ENCODE results near the gene UMPS.

Gene UMPS

GRCh38 chr3:124722589-124722988, 7.7 kb upstream of the UMPS start:
- TF ChIP-seq FOXM1 (IDR thresholded peaks at IDR 0.05; ENCODE audit: borderline replicate concordance, low read depth) = no peak
- TF ChIP-seq TEAD4 (IDR thresholded peaks at IDR 0.05) = no peak
- no peak for TF ChIP-seq EGR1 (IDR thresholded peaks at IDR 0.05)
- TF ChIP-seq RAD21 (IDR thresholded peaks at IDR 0.05; ENCODE audit: low read depth) = no peak
- no peak for TF ChIP-seq CREB1 (IDR thresholded peaks at IDR 0.05; ENCODE audit: low read depth)
- TF ChIP-seq USF1 (IDR thresholded peaks at IDR 0.05) = no peak
- TF ChIP-seq NFIC (IDR thresholded peaks at IDR 0.05) = no peak
- TF ChIP-seq MAX (IDR thresholded peaks at IDR 0.05) = no peak
- no peak for TF ChIP-seq REST (IDR thresholded peaks at IDR 0.05; ENCODE audit: low read depth)
- no peak for TF ChIP-seq ZBTB7A (IDR thresholded peaks at IDR 0.05; ENCODE audit: low read depth)
- TF ChIP-seq TAF1 (IDR thresholded peaks at IDR 0.05; ENCODE audit: low read depth) = no peak
- TF ChIP-seq YY1 (IDR thresholded peaks at IDR 0.05; ENCODE audit: low read depth) = no peak
- TF ChIP-seq TCF12 (IDR thresholded peaks at IDR 0.05; ENCODE audit: low read depth) = no peak

- TF ChIP-seq REST (IDR thresholded peaks at IDR 0.05; ENCODE audit: low read depth) = no peak
- TF ChIP-seq TCF12 (IDR thresholded peaks at IDR 0.05; ENCODE audit: low read depth) = no peak
- TF ChIP-seq TAF1 (IDR thresholded peaks at IDR 0.05; ENCODE audit: low read depth) = no peak
- no peak for TF ChIP-seq NFIC (IDR thresholded peaks at IDR 0.05)
- no peak for TF ChIP-seq FOXM1 (IDR thresholded peaks at IDR 0.05; ENCODE audit: borderline replicate concordance, low read depth)
- TF ChIP-seq CEBPB (IDR thresholded peaks at IDR 0.05) = no peak
- no peak for TF ChIP-seq CREB1 (IDR thresholded peaks at IDR 0.05; ENCODE audit: low read depth)
- TF ChIP-seq YY1 (IDR thresholded peaks at IDR 0.05; ENCODE audit: low read depth) = no peak
- no peak for TF ChIP-seq RAD21 (IDR thresholded peaks at IDR 0.05; ENCODE audit: low read depth)
- TF ChIP-seq EP300 (IDR thresholded peaks at IDR 0.05; ENCODE audit: borderline replicate concordance) = no peak
- no peak for TF ChIP-seq MAX (IDR thresholded peaks at IDR 0.05)
- no peak for TF ChIP-seq USF1 (IDR thresholded peaks at IDR 0.05)
- no peak for TF ChIP-seq EGR1 (IDR thresholded peaks at IDR 0.05)
- no peak for TF ChIP-seq TEAD4 (IDR thresholded peaks at IDR 0.05)
- no peak for TF ChIP-seq ZBTB7A (IDR thresholded peaks at IDR 0.05; ENCODE audit: low read depth)
Observed at GRCh38 chr3:124730941-124731297, 667 bp downstream of the UMPS start.

- TF ChIP-seq REST (IDR thresholded peaks at IDR 0.05; ENCODE audit: low read depth) = no peak
- no peak for TF ChIP-seq YY1 (IDR thresholded peaks at IDR 0.05; ENCODE audit: low read depth)
- no peak for TF ChIP-seq EGR1 (IDR thresholded peaks at IDR 0.05)
- no peak for TF ChIP-seq MAX (IDR thresholded peaks at IDR 0.05)
- no peak for TF ChIP-seq RAD21 (IDR thresholded peaks at IDR 0.05; ENCODE audit: low read depth)
- no peak for TF ChIP-seq FOXM1 (IDR thresholded peaks at IDR 0.05; ENCODE audit: borderline replicate concordance, low read depth)
- no peak for TF ChIP-seq ZBTB7A (IDR thresholded peaks at IDR 0.05; ENCODE audit: low read depth)
- no peak for TF ChIP-seq TEAD4 (IDR thresholded peaks at IDR 0.05)
- no peak for TF ChIP-seq EP300 (IDR thresholded peaks at IDR 0.05; ENCODE audit: borderline replicate concordance)
- TF ChIP-seq TCF12 (IDR thresholded peaks at IDR 0.05; ENCODE audit: low read depth) = no peak
Observed at GRCh38 chr3:124731760-124732159, 1.5 kb downstream of the UMPS start.

- TF ChIP-seq EGR1 (IDR thresholded peaks at IDR 0.05) (no peak), CEBPB (IDR thresholded peaks at IDR 0.05) (no peak), RAD21 (IDR thresholded peaks at IDR 0.05; ENCODE audit: low read depth) (no peak), CREB1 (IDR thresholded peaks at IDR 0.05; ENCODE audit: low read depth) (no peak)
Observed at GRCh38 chr3:124741027-124741426, 10.8 kb downstream of the UMPS start.
